Measurements from ENCODE around the gene LRP6.
"Not testable (repeated sequence)": the region's sequence is repeated elsewhere in the genome, so short reads cannot be mapped to it uniquely, and the experiment has no call there.

LRP6 gene

DNA sequence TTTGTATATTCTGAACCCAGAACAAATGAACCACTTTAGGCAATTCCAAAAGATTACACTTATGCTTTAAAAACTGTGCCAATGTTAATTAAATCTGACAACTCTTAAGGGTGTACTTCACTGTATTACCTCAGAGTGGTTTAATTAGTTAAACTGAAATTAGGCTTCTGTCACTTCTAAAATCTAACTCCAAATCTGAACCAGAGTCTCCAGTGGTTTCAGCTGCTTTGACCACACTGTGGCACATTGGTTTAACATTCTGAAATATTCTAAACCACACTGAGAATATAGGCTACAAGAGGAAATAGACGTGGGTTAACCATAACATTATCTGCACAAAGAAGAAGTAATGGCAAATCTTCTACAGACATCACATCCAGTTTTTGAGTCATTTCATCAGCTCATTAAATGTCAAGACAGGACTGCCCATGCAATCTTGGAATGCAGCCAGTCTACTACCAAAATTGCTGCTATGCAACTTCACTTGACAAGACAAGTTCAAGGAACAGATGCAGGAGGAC lies 94.8 kb downstream of the LRP6 start:
- no peak for DNase-seq

- DNase-seq = no peak
Measured at GRCh38 chr12:12167847-12168246, 99.0 kb downstream of the LRP6 start.

DNA sequence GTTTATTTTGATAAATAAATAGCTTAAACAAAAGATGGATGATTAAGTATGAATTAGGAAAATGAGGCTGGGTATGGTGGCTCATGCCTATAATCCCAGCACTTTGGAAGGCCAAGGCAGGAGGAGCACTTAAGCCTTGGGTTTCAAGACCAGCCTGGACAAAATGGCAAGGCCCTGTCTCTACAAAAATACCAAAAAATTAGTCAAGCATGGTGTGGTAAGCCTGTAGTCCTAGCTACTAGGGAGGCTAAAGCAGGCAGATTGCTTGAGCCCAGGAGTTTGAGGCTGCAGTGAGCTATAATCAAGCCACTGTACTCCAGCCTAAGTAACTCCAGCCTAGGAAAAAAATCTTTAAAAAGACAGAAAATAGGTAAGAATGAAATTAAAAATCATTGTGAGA lies 100.1 kb downstream of the LRP6 start:
- DNase-seq = no peak

- DNase-seq = no peak
Measured at GRCh38 chr12:12159988-12160387, 106.9 kb downstream of the LRP6 start.

DNA sequence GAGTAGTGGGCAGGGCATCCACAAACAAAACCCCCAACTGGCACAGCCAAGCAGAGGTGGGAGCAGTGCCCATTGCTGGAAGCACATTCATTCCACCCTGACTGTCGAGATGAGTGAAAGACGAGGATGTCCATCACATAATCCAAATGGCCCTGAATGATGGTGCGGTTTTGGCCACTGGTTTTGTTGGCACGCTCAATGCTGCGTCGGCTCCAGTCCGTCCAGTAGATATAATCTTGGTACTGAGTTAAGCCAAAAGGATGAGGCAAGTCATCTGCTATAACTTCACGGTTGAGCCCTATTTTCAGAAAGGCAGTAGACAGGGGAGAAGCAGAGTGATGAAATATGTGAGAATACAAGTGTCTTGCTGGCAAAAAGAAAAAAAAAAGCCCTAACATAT lies 108.0 kb downstream of the LRP6 start:
- no peak for DNase-seq

DNA sequence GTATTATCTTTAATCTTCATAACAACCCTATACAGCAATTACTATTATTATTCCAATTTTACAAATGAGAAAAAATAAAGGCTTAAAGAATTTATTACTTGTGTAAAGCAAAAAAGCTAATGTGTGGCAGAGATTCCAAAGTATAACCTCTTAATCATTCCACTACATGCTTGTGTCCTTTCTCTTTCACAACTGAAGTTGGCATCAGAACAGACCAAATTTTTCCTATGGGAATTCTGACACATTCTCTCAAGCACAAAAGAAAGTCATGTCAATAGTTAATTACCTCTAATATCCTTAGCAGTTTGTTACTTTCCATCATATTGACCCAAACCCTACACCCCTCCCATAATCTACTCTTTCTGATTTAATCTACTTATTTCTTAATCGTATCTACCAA lies 109.4 kb downstream of the LRP6 start:
- DNase-seq = no peak

DNA sequence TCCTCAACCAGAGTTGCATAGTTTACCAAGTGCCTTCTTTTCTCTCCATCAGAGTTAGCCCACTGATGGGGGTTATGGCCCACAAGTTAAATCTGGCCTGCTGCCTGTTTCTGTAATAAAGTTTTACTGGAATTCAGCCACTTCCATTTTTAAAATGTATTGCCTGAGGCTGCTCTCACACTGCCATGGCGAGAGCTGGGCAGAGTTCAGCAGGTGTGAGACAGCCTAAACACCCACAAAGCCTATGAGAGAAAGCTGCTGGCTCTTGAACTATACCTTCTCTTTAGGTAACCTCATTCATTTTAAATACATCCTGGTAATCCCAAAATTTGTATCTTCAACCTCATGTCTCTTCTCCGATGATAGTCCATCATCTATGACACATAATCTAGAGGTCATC lies 110.0 kb downstream of the LRP6 start:
- peak; percentile 43 for DNase-seq

DNA sequence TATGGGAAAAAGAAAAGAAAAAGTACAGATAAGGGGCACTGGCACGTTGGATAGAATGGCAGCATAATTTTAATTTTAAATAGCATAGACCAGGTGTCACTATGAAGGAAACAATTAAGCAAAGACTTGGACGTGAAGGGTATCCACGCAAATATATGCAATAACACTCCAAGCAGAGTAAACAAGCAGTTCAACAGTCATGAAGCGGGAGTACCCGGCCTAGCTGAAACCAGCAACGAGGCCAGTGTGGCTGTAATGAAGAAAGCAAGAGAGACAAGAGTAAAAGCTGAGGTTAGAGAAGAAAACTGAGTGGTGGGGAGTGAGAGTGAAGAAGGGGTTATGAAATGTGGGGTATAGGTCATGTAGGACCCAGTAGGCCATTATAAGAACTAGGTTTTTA lies 110.7 kb downstream of the LRP6 start:
- peak; percentile 87 for DNase-seq

DNA sequence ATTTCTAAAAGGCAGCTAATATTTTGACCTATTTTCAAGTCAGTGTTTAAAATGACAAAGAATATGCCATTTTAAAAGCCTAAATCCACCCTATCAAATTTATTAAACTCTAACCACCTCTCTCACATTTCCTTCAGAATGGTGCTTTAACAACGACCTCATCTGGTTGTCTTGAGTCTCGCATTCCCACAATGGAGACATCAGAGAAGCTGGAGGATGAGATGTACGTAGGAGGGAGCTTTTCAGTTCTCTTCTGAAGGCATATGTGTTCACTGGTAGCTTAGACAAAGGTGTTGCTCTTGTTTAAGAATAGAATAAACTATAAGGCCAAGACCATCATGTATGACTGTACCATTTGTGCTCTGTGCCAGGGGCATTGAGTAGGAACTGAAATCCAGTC lies 113.2 kb downstream of the LRP6 start:
- DNase-seq = no peak

- no peak for DNase-seq
Measured at GRCh38 chr12:12147111-12147510, 119.7 kb downstream of the LRP6 start.

DNA sequence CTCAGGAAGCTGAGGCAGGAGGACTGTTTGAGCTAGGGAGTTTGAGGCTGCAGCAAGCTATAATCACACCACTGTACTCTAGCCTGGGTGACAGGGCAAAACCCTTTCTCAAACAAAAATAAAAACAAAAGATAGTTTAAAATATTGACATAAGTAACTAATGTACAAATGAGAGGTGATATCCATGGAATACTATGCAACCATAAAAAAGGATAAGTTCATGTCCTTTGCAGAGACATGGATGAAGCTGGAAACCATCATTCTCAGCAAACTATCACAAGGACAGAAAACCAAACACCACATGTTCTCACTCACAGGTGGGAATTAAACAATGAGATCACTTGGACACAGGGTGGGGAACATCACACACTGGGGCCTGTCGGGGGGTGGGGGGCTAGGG lies 122.3 kb downstream of the LRP6 start:
- not testable (repeated sequence) for DNase-seq

GRCh38 chr12:12141000-12141399 lies 125.8 kb downstream of the LRP6 start:
- no peak for DNase-seq

GRCh38 chr12:12138203-12139154 lies 128.4 kb downstream of the LRP6 start:
- no peak for DNase-seq

- DNase-seq = no peak
Measured at GRCh38 chr12:12133785-12134184, 133.1 kb downstream of the LRP6 start.

- DNase-seq = no peak
Measured at GRCh38 chr12:12133259-12133658, 133.6 kb downstream of the LRP6 start.

- DNase-seq = no peak
Measured at GRCh38 chr12:12128670-12129069, 138.2 kb downstream of the LRP6 start.

GRCh38 chr12:12127304-12127703 lies 139.5 kb downstream of the LRP6 start:
- DNase-seq = no peak

DNA sequence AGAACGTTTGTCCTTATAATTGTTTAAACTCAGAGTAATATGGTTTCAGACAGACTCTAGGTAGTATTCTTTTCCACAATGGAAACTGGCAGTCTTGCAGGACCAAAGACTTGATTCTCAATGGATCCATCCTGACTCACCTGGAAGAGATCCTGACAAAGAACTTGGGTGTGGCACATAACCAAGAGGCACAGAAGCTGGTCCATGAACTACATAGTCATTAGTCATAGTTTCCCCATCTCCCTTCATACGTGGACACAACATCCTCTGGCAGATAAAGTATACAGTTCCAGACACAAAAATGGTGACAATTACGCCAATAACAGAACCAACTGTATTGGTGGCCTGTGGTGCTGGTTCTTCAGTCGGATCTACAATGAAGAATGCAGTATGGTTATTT lies 140.3 kb downstream of the LRP6 start:
- DNase-seq = no peak

DNA sequence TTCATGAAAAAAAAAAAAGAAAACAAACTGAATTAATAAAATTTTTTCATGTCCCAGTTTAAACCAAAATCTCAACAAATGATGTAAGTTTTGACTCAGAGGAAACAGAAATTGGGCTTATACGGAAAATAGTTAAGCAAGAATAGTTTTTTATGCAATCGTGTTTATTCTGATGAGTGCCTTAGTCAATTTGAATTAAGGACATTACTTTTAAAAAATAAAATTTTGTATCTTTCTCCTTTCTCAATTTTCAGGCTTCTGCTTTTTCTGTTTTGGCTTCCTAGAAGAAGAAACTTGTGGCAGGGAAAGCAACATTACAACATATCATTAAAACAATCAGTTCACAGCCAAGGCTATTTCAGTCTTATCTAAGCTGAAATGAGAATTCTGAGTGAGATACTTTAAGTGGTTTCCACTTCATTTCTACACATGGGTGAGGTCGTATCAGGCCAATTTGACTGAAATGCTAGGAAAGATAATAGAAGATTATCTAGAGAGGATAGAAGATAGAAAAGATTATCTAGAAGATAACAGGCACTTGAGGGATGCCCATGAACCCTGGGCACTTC lies 143.7 kb downstream of the LRP6 start:
- no peak for DNase-seq

DNA sequence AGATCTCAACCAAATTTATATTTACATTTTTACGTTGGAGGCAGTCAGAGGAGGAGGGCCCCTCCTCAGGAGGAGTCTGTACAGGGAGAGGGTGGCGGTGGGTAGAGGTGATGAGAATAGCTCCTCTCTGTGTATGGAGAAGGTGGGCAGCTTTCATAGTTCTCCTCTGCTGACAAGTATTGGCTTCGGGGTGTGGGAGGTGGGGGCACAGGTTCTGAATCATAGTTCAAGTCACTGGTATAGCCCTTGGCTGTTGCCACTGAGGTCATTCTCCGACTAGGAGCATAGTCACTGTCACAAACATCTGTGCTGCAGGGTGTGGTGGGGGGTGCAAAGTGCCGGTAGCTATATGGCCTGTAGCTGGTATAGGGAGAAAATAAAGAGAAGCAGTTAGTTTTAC lies 145.8 kb downstream of the LRP6 start:
- DNase-seq = peak; percentile 64

GRCh38 chr12:12116677-12117076 lies 150.2 kb downstream of the LRP6 start:
- DNase-seq = no peak

DNA sequence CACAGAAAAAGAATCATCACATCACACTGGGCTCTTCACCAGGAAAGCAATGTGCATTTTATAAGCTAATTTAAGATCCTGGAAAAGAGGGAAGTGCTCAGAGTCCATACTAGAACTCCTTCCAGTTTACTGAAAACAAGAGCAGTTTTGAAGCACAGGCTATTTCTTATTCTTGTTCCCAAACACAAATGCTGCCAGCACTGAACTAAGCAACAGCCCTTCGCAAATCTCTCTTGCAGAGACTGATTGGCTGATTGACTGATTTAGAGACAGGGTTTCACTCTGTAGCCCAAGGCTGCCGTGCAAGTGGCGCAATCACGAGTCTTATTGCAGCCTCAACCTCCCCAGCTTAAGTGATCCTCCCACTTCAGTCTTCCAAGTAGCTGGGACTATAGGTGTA lies 151.3 kb downstream of the LRP6 start:
- no peak for DNase-seq

DNA sequence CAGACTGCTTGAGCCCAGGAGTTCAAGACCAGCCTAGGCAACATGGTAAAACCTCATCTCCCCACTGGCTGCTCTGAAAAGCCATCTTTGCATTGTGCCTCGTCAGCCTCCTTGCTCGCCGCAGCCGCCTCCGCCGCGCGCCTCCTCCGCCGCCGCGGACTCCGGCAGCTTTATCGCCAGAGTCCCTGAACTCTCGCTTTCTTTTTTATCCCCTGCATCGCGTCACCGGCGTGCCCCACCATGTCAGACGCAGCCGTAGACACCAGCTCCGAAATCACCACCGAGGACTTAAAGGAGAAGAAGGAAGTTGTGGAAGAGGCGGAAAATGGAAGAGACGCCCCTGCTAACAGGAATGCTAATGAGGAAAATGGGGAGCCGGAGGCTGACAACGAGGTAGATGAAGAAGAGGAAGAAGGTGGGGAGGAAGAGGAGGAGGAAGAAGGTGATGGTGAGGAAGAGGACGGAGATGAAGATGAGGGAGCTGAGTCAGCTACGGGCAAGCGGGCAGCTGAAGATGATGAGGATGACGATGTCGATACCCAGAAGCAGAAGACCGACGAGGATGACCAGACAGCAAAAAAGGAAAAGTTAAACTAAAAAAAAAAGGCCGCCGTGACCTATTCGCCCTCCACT lies 155.8 kb downstream of the LRP6 start:
- not testable (repeated sequence) for DNase-seq

Data from NCI-H526 treated with DMSO at 0.1 percent for 48 hours (cell line).